Small intestine (tissue), 7 donors: ENCODE data around the gene NPY4R. TPM values are rescaled to one million over a fixed set of nuclear protein-coding genes. Genes with fewer than 3 reads are reported as not detected.
"Not testable (repeated sequence)": the region's sequence is repeated elsewhere in the genome, so short reads cannot be mapped to it uniquely, and the experiment has no call there.

Source experiments
- DNase-seq, 2 donors: peaks; one replicate each; pipeline versions ENCODE4 v3.0.0 to v3.0.0-alpha.2; 2013
- FAIRE-seq: peaks from 2 replicates; lab custom pipeline; 2012; peaks lifted over from hg19 to GRCh38; lab: Jason Lieb, UNC
- H3K27ac ChIP-seq, 3 donors: one replicate each; pipeline ENCODE4 v1.5.1; 2013; ENCODE audit warnings: low read length in 2 of 3, mild to moderate bottlenecking in 2 of 3, control low read depth in 1 of 3, inconsistent platforms in 1 of 3, low read depth in 1 of 3, moderate library complexity in 1 of 3
- H3K27me3 ChIP-seq, 3 donors: one replicate each; pipeline ENCODE4 v1.6.1; 2013; ENCODE audit warnings: low read length in 3 of 3, inconsistent platforms in 1 of 3; ENCODE audit not compliant: control insufficient read depth in 3 of 3, insufficient read depth in 3 of 3
- H3K36me3 ChIP-seq, 3 donors: one replicate each; pipeline ENCODE4 v1.6.1; 2013; ENCODE audit warnings: low read length in 3 of 3, inconsistent platforms in 1 of 3, low read depth in 1 of 3, mild to moderate bottlenecking in 1 of 3, moderate library complexity in 1 of 3; ENCODE audit not compliant: control insufficient read depth in 3 of 3, insufficient read depth in 2 of 3
- H3K4me1 ChIP-seq, 3 donors: one replicate each; pipeline ENCODE4 v1.6.1; 2013; ENCODE audit warnings: low read length in 2 of 3, inconsistent platforms in 1 of 3, low read depth in 1 of 3, mild to moderate bottlenecking in 1 of 3, moderate library complexity in 1 of 3; ENCODE audit not compliant: control insufficient read depth in 3 of 3, insufficient read depth in 2 of 3
- H3K4me3 ChIP-seq, 3 donors: one replicate each; pipeline ENCODE4 v1.5.1; 2013; ENCODE audit warnings: low read length in 3 of 3, control low read depth in 1 of 3, inconsistent platforms in 1 of 3, low read depth in 1 of 3, mild to moderate bottlenecking in 1 of 3, moderate library complexity in 1 of 3
- H3K9me3 ChIP-seq, 2 donors: one replicate each; pipeline ENCODE4 v1.6.1; 2013; ENCODE audit warnings: low read depth in 1 of 2, low read length in 1 of 2; ENCODE audit not compliant: control insufficient read depth in 2 of 2, insufficient read depth in 1 of 2
- WGBS, 3 donors: extraction: QIAGEN DNeasy Blood & Tissue Kit; methylation state at CpG; one replicate each; pipeline ENCODE4 v1.1.7; 2013; 5-methylcytosine and 5-hydroxymethylcytosine counted together
- polyA plus RNA-seq, 4 donors: library from polyadenylated mRNA; stranded (reverse) in 3 of 4; unstranded in 1 of 4; fragments of 200-250 nt in 3 of 4; fragments of 120-200 nt in 1 of 4; gene quantifications; one replicate each; pipeline versions ENCODE4 v1.2.1 to v1.2.3, GENCODE V29; 2013
- donor health status: healthy with polysubstance abuse.
- donor health status: control.
- donor health status: control.
- donor health status: Bipolar disorder and iron deficiency.
- donor health status: healthy.

Gene NPY4R
- polyA plus RNA-seq, 4 donors, result 0.73 to 0.78 TPM; not detected in 2

GRCh38 chr10:46418283-46418682 is 47.5 kb downstream of the NPY4R start:
- H3K27ac ChIP-seq, H3K36me3 ChIP-seq, DNase-seq, H3K9me3 ChIP-seq, H3K4me1 ChIP-seq, FAIRE-seq, H3K4me3 ChIP-seq, H3K27me3 ChIP-seq: not testable (repeated sequence)
- whole genome bisulfite sequencing, 3 donors, result 85 to 95% (median 91%) methylated on average over 1 to 6 of the region's 7 CpGs

- not testable (repeated sequence) for FAIRE-seq, DNase-seq
- 71 to 87% (median 84%) methylated on average over 3 to 4 of the region's 6 CpGs for WGBS, 3 donors
These were observed 50.5 kb downstream of the NPY4R start for GRCh38 chr10:46415291-46415690.

GRCh38 chr10:46412665-46413064 is 53.1 kb downstream of the NPY4R start:
- not testable (repeated sequence) for H3K4me3 ChIP-seq, H3K4me1 ChIP-seq, FAIRE-seq, H3K27me3 ChIP-seq, H3K27ac ChIP-seq, H3K36me3 ChIP-seq, DNase-seq, H3K9me3 ChIP-seq
- WGBS, 3 donors, result no CpG with 5 or more reads among the region's 5 CpGs

More at GRCh38 chr10:46415291-46415690, 50.5 kb downstream of the NPY4R start:
- not testable (repeated sequence) for H3K4me3 ChIP-seq, H3K27me3 ChIP-seq, H3K36me3 ChIP-seq, H3K9me3 ChIP-seq, H3K4me1 ChIP-seq, H3K27ac ChIP-seq

DNA sequence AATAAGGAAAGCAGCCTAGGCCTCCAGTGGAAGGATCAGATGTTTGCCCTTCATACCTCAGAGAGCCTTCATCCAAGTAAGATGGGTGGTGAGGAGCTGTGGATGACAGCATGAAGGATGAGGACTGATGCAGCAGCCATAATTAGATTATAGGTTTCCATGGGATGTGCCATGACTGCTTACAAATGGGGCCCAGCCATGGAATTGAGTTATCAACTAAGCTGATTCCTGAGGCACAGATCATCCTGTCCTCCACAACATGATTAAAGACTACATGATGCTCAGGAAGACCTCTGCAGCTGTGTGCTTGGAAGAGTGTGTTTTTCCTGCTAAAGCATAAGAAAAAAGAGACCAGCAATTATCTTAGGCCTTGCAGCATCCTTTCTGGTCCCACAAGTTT is 54.6 kb downstream of the NPY4R start:
- FAIRE-seq, DNase-seq: not testable (repeated sequence)

More for the DNA sequence above, 54.6 kb downstream of the NPY4R start:
- H3K4me3 ChIP-seq, H3K36me3 ChIP-seq, H3K27me3 ChIP-seq, H3K4me1 ChIP-seq, H3K9me3 ChIP-seq, H3K27ac ChIP-seq: not testable (repeated sequence)

Other genes with a start within 250 kb of the NPY4R start
- under 1 TPM in 1 of 4 donors, not detected in 3; 0.01 TPM for gene ANTXRL, start 179.0 kb downstream of the NPY4R start, polyA plus RNA-seq
- gene ANXA8L1, start 90.2 kb downstream of the NPY4R start, polyA plus RNA-seq, result under 1 TPM in 1 of 4 donors, not detected in 3; 0.03 TPM
- gene GPRIN2, start 90.7 kb upstream of the NPY4R start, polyA plus RNA-seq, result 10 to 100 TPM; 13.9 to 33.5 (median 20.1) TPM
- 1 to 10 TPM in 2 of 4 donors, under 1 TPM in 1, not detected in 1; 0.27 to 2.9 (median 1.7) TPM for gene SYT15, start 113.2 kb upstream of the NPY4R start, polyA plus RNA-seq